Measurements from ENCODE around the gene DAZAP1.

The DAZAP1 gene

GRCh38 chr19:1394252-1395193 is 12.9 kb upstream of the DAZAP1 start:
- no peak for DNase-seq

- no peak for DNase-seq
Measured at GRCh38 chr19:1395194-1396018, 12.0 kb upstream of the DAZAP1 start.

GRCh38 chr19:1396019-1396767 is 11.2 kb upstream of the DAZAP1 start:
- DNase-seq = no peak

GRCh38 chr19:1396768-1397679 is 10.4 kb upstream of the DAZAP1 start:
- no peak for DNase-seq

- no peak for DNase-seq
Measured at GRCh38 chr19:1397838-1398237, 9.5 kb upstream of the DAZAP1 start.

GRCh38 chr19:1399079-1399478 is 8.3 kb upstream of the DAZAP1 start:
- no peak for DNase-seq

GRCh38 chr19:1399745-1400144 is 7.6 kb upstream of the DAZAP1 start:
- DNase-seq = no peak

GRCh38 chr19:1400281-1401137 is 6.9 kb upstream of the DAZAP1 start:
- DNase-seq = no peak

- peak; percentile 73 for DNase-seq
Measured at GRCh38 chr19:1401138-1401888, 6.1 kb upstream of the DAZAP1 start, which contains the start of gene GAMT. Gene GAMT (minus strand): TSS chr19:1401542. CDS start chr19:1401476, 66 bp downstream.

GRCh38 chr19:1401889-1402217 is 5.5 kb upstream of the DAZAP1 start:
- no peak for DNase-seq

- DNase-seq = no peak
Measured at GRCh38 chr19:1402411-1403070, 4.8 kb upstream of the DAZAP1 start.

GRCh38 chr19:1406774-1407527 is 435 bp upstream of the DAZAP1 start:
- peak; percentile 100 for DNase-seq

GRCh38 chr19:1408300-1409203 is 1.2 kb downstream of the DAZAP1 start:
- peak; percentile 69 for DNase-seq

- no peak for DNase-seq
Measured at GRCh38 chr19:1409204-1410005, 2.0 kb downstream of the DAZAP1 start.

- no peak for DNase-seq
Measured at GRCh38 chr19:1410136-1410786, 2.9 kb downstream of the DAZAP1 start.

GRCh38 chr19:1410789-1411188 is 3.4 kb downstream of the DAZAP1 start:
- DNase-seq = no peak

All from activated T-cell treated with anti-CD3 and anti-CD28 coated beads, Interleukin-2, amount 50 U/mL, for 1 hour (primary cell).